ENCODE data around the gene INPP1.
A peak's percentile ranks its signal among the peaks of the same experiment; 100 is the strongest.
"Not testable (repeated sequence)": the region's sequence is repeated elsewhere in the genome, so short reads cannot be mapped to it uniquely, and the experiment has no call there.

Gene INPP1

DNA sequence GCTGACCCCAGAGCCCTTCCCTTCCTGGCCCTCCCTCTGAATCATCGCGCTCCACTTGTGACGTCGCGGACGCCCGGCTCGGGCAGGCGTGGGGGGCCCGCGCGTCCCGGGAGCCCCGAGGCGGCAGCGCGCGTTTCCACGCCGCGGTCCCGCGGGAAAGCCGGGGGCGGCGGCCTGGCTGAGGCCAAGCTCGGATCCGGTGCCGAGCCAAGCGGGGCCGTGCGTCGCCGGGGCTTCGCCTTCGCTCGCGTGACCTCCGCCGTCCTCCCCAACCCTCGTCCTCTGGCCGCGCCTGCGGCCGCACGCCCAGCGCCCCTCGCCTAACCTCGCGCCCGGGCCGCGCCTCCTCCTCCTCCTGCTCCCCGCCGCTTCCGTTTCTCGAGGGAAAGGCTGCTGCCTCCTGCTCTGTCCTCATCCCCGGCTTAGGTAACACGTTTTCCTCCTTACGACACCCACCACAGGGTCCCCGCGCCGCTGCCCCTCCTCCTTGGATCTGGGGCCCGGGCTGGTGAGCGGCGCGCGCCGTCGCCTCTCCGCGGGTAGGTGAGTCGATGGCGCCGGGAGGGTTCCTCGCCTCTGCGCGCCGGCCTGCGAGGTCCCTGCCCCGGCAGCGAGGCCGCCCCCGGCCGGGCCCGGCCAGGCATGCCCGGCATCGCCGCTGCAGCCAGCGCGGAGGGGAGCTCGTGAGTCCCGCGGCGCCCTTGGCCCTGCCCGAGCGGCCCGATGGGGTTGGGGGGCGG lies at the start of gene INPP1:
Gene INPP1, plus strand, starts transcription at position 54 of the 740 bp plus-strand sequence. CDS start 16,514 bp downstream, outside the sequence.
- peak; percentile 51 for DNase-seq

- not testable (repeated sequence) for DNase-seq
These were observed 45.5 kb upstream of the INPP1 start for GRCh38 chr2:190297880-190298279.

GRCh38 chr2:190301032-190301431 lies 42.4 kb upstream of the INPP1 start:
- DNase-seq = no peak

DNA sequence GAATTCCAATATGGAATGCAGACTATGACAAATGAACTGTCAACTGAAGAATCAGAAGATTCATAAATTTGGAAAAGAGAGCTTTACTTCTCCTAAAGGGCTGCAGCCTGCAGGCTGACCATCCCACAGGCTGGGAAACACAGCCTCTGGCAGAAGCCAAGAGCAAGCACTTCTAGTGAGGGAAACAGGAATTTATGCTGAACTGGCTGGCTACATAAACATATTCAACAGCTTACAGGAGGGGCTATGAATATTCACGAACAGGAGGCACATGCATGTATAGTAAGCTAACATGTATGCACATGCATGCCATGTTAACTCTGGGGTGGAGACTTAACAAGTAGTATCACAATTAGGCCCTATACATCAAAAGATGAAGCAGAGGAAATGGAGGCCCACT lies 41.3 kb upstream of the INPP1 start:
- DNase-seq = no peak

DNA sequence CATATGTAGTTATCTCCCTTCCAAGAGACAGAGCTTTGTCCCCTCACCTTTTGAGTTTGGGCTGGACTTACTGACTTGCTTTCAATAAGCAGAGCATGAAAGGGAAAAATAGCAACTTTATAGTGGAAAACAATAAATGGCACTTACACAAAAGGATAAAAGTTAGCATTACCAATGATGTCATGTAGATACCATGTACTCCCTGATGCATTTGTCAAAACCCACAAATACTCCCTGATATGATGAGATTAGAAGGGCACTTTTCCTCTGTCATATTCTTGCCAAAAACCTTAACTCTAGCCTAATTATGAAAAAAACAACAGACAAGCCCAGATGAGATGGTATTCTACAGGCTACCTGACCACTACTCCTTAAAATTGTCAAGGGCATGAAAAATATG lies 39.7 kb upstream of the INPP1 start:
- DNase-seq = no peak

GRCh38 chr2:190304404-190304803 lies 39.0 kb upstream of the INPP1 start:
- DNase-seq = no peak

DNA sequence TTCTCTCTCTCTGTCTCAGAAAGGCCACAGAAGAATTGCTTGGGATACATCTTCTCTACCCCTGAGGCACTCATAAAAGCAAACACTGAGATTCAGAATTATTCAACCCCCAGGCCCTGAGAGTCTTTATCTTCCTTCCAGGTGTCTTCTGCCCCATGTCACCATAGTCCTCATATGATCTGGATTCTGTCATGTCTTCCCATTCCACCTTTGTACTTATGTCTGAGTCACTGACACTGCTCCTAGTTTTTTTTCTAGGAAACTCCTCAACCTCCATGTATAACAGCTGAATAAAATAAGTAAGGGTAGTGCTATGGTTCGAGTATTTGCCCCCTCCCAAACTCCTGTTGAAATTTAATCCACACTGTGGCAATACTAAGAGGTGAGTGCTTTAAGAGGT lies 35.4 kb upstream of the INPP1 start:
- no peak for DNase-seq

GRCh38 chr2:190311893-190312634 lies 31.3 kb upstream of the INPP1 start:
- no peak for DNase-seq

GRCh38 chr2:190312635-190313025 lies 30.8 kb upstream of the INPP1 start:
- not testable (repeated sequence) for DNase-seq

- DNase-seq = no peak
These were observed 29.5 kb upstream of the INPP1 start for GRCh38 chr2:190313880-190314279.

- no peak for DNase-seq
These were observed 28.1 kb upstream of the INPP1 start for GRCh38 chr2:190315273-190315672.

- DNase-seq = no peak
These were observed 24.9 kb upstream of the INPP1 start for GRCh38 chr2:190318514-190318913.

GRCh38 chr2:190318931-190319554 lies 24.3 kb upstream of the INPP1 start:
- DNase-seq = no peak

DNA sequence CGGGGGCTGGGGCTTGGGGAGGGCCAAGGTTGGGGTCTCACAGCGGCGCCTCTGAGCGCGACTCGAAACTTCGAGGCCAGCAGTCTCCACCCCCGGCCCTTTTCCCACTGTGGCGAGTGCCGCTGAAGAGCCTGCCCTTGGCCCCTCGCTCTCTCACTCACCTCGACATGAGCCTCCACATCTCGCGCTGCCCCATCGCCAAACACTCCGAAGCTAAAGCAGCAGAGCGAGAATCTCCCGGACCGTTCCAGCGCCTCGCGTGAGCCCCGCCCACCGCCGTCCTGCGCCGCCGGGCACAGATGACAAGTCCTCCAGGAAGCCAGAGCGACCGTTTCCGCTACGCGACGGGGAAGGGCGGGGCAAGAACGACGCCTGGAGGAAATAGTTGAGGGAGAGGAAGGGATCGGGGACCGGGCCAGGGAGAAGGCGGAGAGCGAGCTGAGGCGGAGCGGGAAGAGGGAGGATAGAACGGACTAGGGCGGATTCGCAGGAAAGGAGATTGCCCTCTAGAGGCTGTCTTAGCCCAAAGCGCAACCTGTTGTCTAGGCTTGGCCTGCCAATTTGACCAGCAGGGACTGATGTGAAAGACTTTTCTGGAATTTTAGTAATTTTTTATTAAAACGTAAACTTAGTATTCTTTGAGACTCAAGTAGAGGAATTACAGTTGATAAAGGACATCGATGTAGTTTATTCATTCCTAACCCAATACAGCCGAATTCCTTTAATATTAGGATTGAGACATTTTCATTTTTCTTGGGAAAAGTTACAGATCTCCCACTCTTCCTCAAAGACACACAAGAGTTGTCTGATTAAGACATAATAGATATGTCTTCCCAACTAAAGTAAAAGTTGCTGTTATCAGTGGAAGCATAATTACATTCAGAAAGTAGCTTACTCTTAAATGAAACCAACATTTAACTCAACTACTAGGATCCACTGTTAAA lies 23.6 kb upstream of the INPP1 start, which contains the start of gene HIBCH:
Gene HIBCH, minus strand, starts transcription at position 272 of the 944 bp plus-strand sequence. Its CDS starts 76 bp downstream, at position 196.
- DNase-seq = peak; percentile 99

GRCh38 chr2:190320696-190321095 lies 22.7 kb upstream of the INPP1 start:
- DNase-seq = no peak

GRCh38 chr2:190323406-190323805 lies 20.0 kb upstream of the INPP1 start:
- DNase-seq = no peak

DNA sequence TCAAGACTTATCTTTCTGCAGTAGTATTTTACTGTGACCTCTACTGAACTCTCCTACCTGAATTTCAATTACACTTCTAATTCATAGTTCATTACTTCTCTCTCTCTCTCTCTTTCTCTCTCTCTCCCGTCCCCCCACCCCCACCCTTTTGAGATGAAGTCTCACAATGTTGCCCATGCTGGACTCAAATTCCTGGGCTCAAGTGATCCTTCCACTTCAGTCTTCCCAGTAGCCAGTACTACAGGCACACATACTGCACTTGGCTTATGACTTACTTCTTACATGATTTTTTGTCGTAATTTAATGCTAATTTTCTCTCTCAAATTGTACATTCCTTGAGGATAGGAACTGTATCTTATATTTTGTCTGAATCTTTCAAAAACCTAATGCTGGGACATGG lies 17.8 kb upstream of the INPP1 start:
- no peak for DNase-seq

- DNase-seq = no peak
These were observed 15.4 kb upstream of the INPP1 start for GRCh38 chr2:190327867-190328572.

- peak; percentile 19 for DNase-seq
These were observed 14.7 kb upstream of the INPP1 start for GRCh38 chr2:190328573-190329147.

- no peak for DNase-seq
These were observed 10.0 kb upstream of the INPP1 start for GRCh38 chr2:190333395-190333794.

- DNase-seq = no peak
These were observed 9.5 kb upstream of the INPP1 start for GRCh38 chr2:190333928-190334327.
